ENCODE measurements around the gene AHCTF1. TPM values are rescaled to one million over a fixed set of nuclear protein-coding genes. Genes with fewer than 3 reads are reported as not detected.

Gene AHCTF1
- total RNA-seq, 1 experiment from 2014 or later = 44.3 TPM

GRCh38 chr1:246897302-246897701 is 34.4 kb downstream of the AHCTF1 start:
- Histone ChIP-seq H3K27ac (ENCODE audit: insufficient read length, low read depth, low read length) (no peak overlapping the region), H4K91ac (ENCODE audit: insufficient read length, low read depth, low read length) (no peak overlapping the region), H2AK5ac (ENCODE audit: insufficient read length, low read length) (no peak overlapping the region), H3K23ac (ENCODE audit: insufficient read length, low read depth, low read length) (no peak overlapping the region), H3K9ac (ENCODE audit: extremely low read depth, insufficient read length, low read length) (no peak overlapping the region), H2BK120ac (ENCODE audit: low read depth, low read length, poor library complexity, severe bottlenecking) (no peak overlapping the region), H3K79me1 (ENCODE audit: insufficient read depth, low read depth, low read length, poor library complexity, severe bottlenecking) (no peaks in the 10 kb centered on the region), H2AFZ (ENCODE audit: low read length) (no peak overlapping the region), H2BK12ac (ENCODE audit: insufficient read length, low read depth, low read length) (no peak overlapping the region), H3K79me2 (ENCODE audit: insufficient read depth, low read length) (no peaks in the 10 kb centered on the region), H4K8ac (replicated peaks; ENCODE audit: insufficient read length, low read depth, low read length) (no peak overlapping the region), H3K9me3 (ENCODE audit: control insufficient read depth, low read depth, low read length) (no peaks in the 10 kb centered on the region), H3K4ac (ENCODE audit: low read depth, low read length) (no peak overlapping the region), H3K4me1 (ENCODE audit: insufficient read depth, low read length) (no peaks in the 10 kb centered on the region), H3K23me2 (ENCODE audit: insufficient read length, low read depth, low read length, poor library complexity, severe bottlenecking) (no peaks in the 10 kb centered on the region), H2BK15ac (ENCODE audit: low read depth, low read length) (no peak overlapping the region), H3K18ac (ENCODE audit: insufficient read length, low read depth, low read length) (no peak overlapping the region), H3K14ac (ENCODE audit: insufficient read depth, low read length) (no peak overlapping the region), H3K4me2 (ENCODE audit: insufficient read depth, insufficient read length, low read length) (no peak overlapping the region), H3T11ph (ENCODE audit: low read length) (no peak overlapping the region), H3K27me3 (ENCODE audit: insufficient read depth, low read length) (no peaks in the 10 kb centered on the region), H3K56ac (ENCODE audit: insufficient read length, low read depth, low read length) (no peak overlapping the region), H2BK5ac (ENCODE audit: insufficient read length, low read length) (no peak overlapping the region), H2BK20ac (ENCODE audit: low read depth, low read length, poor library complexity, severe bottlenecking) (no peak overlapping the region), H4K20me1 (ENCODE audit: control insufficient read depth, insufficient read depth, insufficient read length) (no peaks in the 10 kb centered on the region), H4K5ac (ENCODE audit: insufficient read length, low read depth, low read length) (no peak overlapping the region)
- Mint-ChIP-seq H3K27ac (no peak overlapping the region), H3K4me1 (no peaks in the 10 kb centered on the region), H3K9me3 (no peaks in the 10 kb centered on the region), H3K4me3 (no peak overlapping the region), H3K27me3 (ENCODE audit: low read depth) (no peaks in the 10 kb centered on the region), H3K36me3 (ENCODE audit: insufficient read depth in 1 of 3, low read depth in 3 of 3) (peaks cover 50 to 88% (median 67%) of the 10 kb centered on the region in 3 experiments)
- DNase-seq = no peak
- TF ChIP-seq CTCF (conservative IDR thresholded peaks at IDR 0.05) = no peak
- no CpG with 5 or more reads among the region's 5 CpGs for WGBS (ENCODE audit: extremely low coverage, insufficient read length, low lambda C conversion rate)

Measured in H9 (cell line).